ENCODE data around the gene BBS12.
A peak's percentile ranks its signal among the peaks of the same experiment; 100 is the strongest.
"Not testable (repeated sequence)": the region's sequence is repeated elsewhere in the genome, so short reads cannot be mapped to it uniquely, and the experiment has no call there.

Gene BBS12

DNA sequence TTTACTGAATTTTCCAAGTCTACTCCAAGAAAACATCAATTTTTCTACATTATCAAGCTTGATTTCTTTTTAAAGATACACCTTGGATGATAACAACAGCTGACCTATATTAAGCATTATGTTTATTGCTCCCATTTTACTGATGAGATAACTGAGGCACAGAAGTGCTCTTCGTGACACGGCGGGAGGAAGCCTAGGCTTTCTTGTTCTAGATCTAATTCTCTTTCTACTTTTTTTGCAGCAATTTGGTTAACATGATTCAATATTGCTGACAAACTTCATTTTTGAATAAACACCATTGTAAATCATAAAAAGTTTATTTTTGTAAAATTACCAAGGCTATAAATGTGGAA lies 33.8 kb downstream of the BBS12 start:
- DNase-seq, result no peak

DNA sequence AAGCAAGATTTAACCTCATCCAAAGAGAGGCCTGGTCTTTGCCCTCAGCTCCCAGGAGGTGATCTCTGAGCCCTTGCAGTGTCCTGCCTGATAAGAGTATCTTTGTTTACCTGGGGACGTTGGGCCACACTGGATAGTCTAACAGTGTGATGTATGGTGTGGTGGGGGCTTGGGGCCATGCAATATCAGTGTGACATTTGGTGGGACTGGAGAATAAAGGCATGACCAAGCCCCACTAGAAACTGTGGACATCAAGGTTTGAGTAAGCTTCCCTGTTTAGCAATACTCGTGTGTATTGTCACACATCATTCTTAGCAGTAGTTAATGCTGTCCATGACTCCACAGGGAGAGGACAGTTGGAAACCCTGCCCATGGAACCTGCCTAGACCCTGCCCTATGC lies 34.4 kb downstream of the BBS12 start:
- no peak for DNase-seq

DNA sequence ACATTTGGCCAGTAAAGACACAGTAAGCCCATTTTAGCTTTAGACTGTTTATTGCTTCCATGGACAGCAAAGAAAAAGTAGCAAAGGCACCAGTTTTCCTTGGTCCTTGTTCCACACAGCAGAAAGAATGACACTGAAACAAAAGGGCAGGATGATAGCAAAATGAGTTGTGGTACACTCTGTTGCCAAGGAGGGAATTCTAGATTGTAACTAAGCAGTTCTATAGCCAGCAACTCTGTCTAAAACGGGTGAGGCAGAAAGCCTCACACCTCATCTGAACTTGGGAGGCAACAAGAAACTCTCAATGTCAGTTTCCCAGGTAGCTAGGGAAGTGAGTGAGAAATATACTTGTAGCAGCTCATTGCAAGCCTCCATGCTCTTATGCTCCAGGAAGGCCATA lies 39.2 kb downstream of the BBS12 start:
- no peak for DNase-seq

DNA sequence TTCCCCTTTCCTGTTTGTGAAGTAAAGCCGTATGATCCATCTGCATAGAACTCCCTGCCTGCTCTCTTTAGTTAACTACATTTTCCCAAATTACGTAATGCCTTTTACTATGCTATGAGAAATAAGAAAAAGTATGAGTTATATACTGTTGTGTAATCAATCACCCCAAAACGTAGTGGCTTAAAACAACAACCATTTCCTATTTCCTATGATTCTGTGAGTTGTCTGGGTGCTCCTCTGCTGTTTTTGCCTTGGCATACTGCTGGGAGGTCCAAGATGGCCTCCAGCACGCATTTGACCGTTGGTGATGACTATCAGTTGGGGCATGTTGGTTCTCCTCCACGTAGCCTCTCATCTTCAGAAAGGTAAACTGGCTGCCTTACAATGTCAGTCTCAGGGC lies 39.8 kb downstream of the BBS12 start:
- DNase-seq, result peak; percentile 37 to 79 (median 74)

DNA sequence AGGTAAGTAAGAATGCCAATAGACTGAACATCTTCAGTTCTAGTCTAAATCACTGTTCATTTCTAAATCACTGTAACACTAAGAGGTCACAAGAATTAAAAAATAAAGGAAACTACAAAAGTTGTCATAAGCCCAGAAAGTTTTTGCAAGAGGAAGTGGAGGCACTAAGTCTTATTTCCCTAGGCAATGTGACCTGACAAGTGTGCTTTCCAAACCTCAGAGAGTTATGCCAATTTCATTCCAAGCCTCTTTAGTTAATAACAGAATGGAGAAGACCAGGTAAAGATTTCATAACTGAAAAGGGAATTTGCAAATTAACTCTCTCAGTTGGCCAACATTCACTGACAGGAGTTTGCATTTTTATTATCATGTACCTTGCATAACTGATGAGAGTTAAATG lies 40.5 kb downstream of the BBS12 start:
- peak; percentile 28 to 62 (median 56) for DNase-seq

DNA sequence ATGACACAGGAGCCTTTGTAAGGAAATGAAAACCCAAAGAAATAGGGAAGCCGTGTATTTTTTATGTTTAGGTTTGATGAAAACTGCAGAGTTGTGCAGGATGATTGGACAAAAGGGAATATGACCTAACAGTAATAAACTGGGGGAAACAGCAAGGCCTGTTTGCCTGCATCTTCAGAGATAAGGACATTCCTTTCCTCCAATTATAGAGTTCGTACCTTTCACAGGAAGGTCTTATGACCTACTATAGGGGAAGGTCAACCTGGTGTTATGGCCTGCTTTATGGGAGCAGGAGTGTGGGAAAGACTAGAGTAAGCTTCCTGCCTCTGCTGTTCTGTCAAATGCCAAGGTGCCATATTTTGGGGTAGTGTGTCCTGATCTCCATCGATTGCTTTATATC lies 42.5 kb downstream of the BBS12 start:
- no peak for DNase-seq

DNA sequence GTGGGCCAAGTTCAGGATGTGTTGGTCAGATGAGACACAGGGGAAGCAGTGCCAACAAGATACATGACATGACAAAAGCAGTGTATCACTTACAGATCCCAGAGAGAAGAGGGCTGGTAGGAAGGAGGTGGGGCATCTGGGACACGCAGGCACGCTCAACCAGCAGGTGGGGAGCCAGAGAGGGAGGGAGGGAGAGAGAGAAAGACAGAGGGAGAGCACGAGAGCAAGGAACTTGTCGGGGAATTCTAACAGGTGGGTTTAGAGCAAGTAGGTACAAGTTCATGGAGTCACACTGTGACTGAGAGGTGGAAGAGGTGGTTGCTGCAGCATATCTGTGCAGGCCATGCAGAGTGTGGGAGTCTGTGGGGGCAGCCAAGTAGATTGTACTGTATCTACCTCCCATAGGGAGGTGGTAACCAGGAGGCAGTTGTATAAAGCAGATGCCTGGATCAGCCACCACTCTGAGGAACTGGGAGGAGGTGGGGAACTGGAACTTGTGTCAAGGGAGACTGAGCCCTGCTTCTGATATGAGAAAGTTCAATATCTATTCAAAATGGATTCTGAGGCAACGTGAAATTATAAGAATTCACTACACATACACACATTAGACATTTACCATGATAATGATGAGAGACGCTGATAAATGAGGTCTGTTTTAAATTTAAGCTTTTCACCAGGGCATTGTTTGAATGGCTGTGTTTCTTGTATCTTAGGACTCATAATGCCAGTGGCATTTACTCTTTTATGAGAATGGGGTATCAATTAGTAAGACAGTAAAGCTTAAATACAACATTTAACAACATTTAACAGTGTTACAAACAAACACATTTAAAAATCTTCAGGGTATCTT lies 43.7 kb downstream of the BBS12 start:
- DNase-seq, result no peak

DNA sequence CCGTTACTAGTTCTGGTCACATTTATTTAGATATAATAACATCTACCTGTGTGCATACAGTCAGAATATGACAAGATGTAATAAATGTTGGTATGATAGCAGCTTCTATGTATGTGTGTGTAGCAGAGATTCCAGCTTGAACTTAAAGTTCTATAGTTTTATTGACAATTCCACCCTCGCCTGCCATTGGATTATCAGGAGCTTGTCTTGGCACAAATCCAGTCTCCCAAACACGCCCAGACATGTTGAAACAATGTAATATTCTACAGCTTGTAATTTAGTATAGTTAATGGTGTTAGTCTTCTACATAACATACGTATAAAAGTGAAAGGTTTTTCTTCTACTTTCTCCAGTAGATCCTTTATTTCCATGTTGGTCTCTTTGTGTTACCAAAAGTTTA lies 44.4 kb downstream of the BBS12 start:
- DNase-seq, result no peak

DNA sequence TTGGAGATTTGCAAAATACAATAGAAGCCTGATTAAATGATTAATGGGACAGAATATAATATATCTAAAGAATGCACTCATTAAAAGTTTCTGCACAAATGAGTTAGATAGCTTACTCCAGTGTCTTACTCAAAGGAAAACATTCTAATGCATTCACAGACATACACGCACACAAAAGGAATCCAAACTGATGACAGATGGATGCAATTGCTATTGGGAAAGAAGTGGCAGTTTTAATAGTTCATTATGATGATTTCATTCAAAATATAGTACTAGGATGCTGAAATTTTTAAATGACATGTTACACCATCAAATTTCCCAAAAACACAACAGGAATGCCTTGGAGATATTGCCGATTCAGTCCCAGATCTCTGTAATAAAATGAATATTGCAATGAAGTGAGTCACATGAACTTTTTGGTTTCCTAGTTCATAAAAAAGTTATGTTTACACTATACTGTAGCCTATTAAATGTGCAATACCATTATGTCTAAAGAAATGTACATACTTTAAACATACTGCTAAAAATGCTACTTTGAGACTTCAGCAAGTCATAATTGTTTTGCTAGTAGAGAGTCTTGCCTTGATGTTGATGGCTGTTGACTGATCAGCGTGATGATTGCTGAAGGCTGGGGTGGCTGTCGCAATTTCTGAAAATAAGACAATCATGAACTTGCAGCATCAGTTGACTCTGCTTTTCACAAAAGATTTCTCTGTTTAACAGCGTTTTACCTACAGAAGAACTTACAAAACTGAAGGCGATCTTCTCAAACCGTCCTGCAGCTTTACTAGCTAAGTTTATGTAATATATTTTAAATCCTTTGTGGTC lies 45.6 kb downstream of the BBS12 start:
- no peak for DNase-seq

DNA sequence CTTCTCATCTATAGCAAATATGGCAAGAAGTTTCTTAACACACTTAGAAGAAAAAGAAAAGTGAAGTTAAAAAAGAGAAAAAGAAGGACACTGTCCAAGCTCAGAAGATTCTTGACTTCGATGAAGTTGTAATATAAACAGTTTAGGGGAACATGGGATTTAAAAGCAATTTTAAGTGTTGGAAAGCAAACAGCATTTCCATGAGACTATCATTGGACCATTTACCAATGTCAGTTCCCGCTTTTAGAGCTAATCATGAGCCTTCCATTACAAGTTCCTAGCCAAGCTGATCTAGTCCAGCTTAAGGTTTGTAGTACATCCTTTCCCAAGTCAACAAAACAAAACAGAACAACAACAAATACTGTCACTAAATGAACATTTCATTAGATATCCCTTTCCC lies 49.0 kb downstream of the BBS12 start:
- DNase-seq, result no peak

DNA sequence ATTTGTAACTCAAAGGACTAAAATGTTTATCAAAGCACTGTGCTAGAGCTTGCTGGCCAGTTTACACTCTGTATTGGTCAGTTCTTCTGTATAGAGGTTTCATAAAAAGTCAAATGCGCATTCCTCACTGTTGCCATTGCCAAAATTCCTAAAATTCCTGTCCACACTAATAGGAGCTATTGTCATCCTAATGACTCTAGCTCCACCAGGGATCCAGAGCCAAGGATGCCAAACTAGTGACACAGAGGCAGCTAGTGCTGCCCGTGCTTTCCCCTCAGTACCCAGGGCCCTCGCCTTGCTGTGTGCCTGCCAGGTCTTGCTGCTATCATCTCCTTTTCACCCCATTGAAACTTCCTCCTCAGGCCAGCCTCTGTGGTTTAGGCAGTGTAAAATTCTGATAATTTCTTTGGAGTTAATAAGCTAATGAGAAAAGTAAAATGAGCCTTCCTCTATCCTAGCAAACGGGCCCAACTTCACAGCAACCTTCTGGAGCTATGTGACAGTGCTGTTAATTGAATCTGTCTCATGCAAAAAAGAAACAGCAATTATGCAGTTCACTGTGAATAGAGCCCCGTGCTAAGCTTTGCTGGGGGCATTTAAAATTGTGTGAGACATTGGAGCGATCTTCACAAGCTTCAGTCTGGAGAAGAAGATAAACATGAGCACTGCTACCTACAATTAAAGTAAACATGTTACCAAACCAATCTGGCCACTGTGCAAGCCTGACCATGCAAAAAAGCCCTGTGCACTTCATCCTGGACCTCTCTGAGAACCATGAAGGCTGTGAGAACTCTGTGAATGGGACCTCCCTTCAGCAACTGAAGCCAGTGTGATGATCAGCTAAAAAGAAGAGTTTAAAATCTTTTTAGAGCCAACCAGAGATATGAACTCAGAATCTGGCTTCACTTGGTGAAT lies 51.1 kb downstream of the BBS12 start:
- peak in 1 of 3 donors; percentile 9 for DNase-seq

DNA sequence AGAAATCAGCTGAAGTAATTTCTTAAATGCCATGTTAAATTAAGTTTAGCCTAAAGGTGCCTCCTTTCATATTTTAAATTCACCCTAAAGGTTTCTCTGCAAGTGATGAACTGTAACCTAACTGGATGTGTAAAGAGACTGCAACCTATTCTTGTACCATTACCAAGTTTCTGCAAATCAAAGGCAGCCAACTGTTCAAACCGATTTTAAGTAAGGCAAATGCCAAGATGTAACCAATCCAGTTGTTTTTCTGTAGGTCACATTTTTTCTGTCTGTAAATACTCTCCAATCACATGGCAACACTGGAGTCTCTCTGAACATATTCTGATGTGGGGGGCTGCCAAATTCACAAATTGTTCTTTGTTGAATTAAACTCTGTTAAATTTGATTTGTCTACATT lies 51.8 kb downstream of the BBS12 start:
- no peak for DNase-seq

DNA sequence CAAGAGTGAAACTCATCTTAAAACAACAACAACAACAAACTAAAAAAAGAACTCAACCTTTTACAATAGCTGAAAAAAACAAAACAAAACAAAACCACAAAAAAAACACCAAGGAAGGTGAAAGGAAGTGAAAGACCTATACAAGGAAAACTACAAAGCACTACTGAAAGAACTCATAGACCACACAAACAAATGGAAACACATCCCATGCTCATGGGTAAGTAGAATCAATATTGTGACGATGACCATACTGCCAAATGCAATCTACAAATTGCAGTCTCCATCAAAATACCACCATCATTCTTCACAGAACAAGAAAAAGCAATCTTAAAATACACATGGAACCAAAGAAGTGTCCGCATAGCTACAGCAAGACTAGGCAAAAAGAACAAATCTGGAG lies 52.6 kb downstream of the BBS12 start:
- no peak for DNase-seq

DNA sequence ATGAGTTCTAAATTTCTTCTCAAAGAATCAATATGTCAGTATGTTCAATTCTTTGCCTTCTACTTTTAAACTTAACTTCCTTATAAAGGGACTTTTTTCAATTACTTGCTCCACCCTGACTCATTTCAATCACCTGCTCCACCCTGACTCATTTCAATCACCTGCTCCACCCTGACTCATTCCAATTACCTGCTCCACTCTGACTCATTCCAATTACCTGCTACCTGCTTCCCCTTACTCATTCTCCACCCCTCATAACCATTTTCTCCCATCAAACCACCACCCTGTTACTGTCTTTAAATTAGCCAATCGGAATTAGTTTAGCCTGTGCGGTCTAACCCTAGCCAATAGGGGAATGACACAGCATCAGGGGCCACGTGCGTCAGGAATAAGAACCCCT lies 53.8 kb downstream of the BBS12 start:
- not testable (repeated sequence) for DNase-seq

DNA sequence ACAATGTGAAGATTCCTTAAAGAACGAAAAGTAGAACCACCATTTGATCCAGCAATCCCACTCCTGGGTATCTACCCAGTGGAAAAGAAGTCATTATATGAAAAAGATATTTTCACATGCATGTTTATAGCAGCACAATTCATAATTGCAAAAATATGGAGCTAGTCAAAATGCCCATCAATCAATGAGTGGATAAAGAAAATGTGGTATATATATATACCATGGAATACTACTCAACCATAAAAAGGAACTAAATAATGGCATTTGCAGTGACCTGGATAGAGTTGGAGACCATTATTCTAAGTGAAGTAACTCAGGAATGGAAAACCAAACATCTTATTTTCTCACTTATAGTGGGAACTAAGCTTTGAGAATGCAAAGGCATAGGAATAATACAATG lies 54.4 kb downstream of the BBS12 start:
- DNase-seq, result not testable (repeated sequence)

DNA sequence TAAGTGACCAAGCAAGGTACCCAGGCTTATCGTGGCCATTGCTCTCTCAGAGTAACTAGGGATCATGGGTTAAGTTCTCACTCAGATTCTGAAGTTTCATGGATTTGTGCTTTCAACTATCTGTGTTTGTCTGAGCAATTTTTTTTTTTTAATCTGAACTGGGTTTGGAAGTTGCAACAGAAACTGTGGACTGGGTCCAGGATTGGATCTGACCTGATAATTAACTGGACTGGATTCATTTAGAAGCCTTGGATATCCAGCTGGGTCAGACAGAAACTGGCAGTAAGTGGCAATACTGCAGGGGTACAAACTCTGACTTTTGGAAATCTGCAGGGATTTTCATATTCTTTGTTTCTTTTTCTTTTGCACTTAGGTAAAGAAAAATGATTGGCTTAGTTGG lies 55.4 kb downstream of the BBS12 start:
- DNase-seq, result no peak

DNA sequence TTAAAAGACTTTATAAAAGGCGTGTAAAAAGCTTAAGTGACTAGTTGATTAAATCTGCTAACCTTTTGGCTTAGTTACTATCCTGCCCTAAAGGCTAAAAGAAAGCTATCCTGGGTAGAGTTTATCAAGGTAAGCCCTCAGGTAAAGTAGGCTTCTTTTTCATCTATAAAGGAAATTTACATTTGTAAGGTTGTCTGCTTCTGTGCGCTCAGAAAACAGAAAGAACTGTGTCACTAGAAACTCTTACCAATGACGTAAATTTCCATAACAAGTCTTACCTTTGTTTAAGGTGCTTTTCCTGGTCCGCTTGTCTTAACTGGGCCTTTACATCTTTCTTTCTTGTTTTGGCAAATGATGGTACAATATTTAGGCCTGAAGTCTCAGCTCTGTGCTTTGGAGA lies 56.4 kb downstream of the BBS12 start:
- no peak for DNase-seq

DNA sequence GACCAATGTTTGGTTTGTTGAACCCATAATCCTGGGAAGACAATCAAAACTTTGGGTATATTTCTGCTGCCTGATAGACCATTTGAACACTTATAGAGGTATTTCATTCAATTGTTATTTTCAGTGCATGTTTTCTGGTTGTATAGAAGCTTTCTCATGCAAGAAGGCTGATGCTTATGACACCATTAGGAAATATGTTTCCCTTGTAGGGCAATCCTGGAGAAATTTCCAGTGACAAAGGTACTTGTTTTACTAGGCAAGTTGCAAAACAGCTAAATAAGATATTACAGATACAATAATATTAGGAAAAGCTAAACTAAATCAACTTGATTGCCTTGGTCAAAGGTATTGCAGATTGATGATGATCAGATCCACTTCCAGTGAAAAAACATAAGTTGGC lies 61.3 kb downstream of the BBS12 start:
- no peak for DNase-seq
